ENCODE data around the gene AKR1E2. TPM values are rescaled to one million over a fixed set of nuclear protein-coding genes. Genes with fewer than 3 reads are reported as not detected.

The AKR1E2 gene
- total and polyA plus RNA-seq, 9 of the 15 experiments (the other 6 are each of a cell fraction or from before 2014, with no cell fraction given) = 4.2 to 16.6 (median 9.8) TPM

DNA sequence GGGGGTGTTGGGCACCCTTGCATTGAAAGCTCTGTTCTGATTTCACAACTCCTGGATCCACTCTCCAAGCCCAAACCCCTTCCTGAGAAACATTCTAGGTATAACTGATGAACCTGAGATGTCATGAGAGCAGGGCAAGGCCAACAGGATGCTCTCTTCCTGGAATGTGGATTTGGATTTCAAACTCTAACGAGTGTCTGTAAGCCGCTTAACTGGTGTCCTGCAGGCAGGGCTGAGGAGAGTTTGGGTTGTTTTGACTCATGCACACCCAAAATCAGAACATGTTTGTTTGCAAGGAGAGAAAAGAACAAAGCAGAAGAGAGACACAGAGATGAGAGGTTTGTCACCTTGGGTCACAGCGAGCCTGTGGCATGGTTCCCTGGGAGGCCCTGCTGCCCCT lies 24.6 kb upstream of the AKR1E2 start:
- no peaks in the 10 kb centered on the region for H3K9me3 ChIP-seq (replicated peaks; ENCODE audit: control insufficient read depth, insufficient read depth, low read depth, low read length)
- H3K27ac ChIP-seq (ENCODE audit: extremely low read depth, low read depth, low read length) = no peak overlapping the region
- no peak overlapping the region for H3K9ac ChIP-seq (ENCODE audit: insufficient read depth in 1 of 2, low read depth in 2 of 2, low read length in 2 of 2)
- BruUV-seq (replicated peaks) = no TSS peak
- CTCF ChIA-PET (ENCODE audit: low intra/inter-chr PET ratio) = no interaction called here
- no peaks in the 10 kb centered on the region for H4K20me1 ChIP-seq (replicated peaks; ENCODE audit: control insufficient read depth, insufficient read depth, low read length)
- FAIRE-seq (no peak), ATAC-seq (no peak), DNase-seq (ENCODE audit: extremely low read depth in 1 of 4, low spot score in 3 of 4) (no peak)
- H3K27me3 ChIP-seq (ENCODE audit: control insufficient read depth in 2 of 2, insufficient read depth in 2 of 2, low read length in 2 of 2) = peaks cover 18 to 29% of the 10 kb centered on the region in 2 experiments
- intact Hi-C loops (cut with micrococcal nuclease) = no loop called here
- 3% methylated on average over 3 of the region's 3 CpGs for WGBS (ENCODE audit: insufficient coverage, low coverage, missing lambda C conversion rate)
- no peaks in the 10 kb centered on the region for H3K79me2 ChIP-seq (ENCODE audit: control insufficient read depth, insufficient read depth, low read length)
- H3K9me1 ChIP-seq (ENCODE audit: control insufficient read depth, insufficient read depth, low read length) = no peaks in the 10 kb centered on the region
- in situ Hi-C loops (cut with MboI) = no loop called here
- no peak overlapping the region for H3K4me2 ChIP-seq (ENCODE audit: insufficient read depth, low read length)
- H2AFZ ChIP-seq (ENCODE audit: low read depth, low read length) = no peak overlapping the region
- POLR2A ChIA-PET = no interaction called here
- H3K4me1 ChIP-seq (replicated peaks in 1 of 2; ENCODE audit: control insufficient read depth in 2 of 2, insufficient read depth in 2 of 2, low read length in 2 of 2) = no peaks in the 10 kb centered on the region
- no peaks in the 10 kb centered on the region for H3K36me3 ChIP-seq (ENCODE audit: control insufficient read depth, insufficient read depth, low read length)
- TF ChIP-seq ZFP36 (IDR thresholded peaks at IDR 0.05; ENCODE audit: low read depth, low read length, partially characterized antibody) (no peak), ZNF551 (CRISPR knock-in tag; IDR thresholded peaks at IDR 0.05) (no peak), MAFF (IDR thresholded peaks at IDR 0.05; ENCODE audit: low read length) (no peak)
- H3K4me3 ChIP-seq = no peak overlapping the region

DNA sequence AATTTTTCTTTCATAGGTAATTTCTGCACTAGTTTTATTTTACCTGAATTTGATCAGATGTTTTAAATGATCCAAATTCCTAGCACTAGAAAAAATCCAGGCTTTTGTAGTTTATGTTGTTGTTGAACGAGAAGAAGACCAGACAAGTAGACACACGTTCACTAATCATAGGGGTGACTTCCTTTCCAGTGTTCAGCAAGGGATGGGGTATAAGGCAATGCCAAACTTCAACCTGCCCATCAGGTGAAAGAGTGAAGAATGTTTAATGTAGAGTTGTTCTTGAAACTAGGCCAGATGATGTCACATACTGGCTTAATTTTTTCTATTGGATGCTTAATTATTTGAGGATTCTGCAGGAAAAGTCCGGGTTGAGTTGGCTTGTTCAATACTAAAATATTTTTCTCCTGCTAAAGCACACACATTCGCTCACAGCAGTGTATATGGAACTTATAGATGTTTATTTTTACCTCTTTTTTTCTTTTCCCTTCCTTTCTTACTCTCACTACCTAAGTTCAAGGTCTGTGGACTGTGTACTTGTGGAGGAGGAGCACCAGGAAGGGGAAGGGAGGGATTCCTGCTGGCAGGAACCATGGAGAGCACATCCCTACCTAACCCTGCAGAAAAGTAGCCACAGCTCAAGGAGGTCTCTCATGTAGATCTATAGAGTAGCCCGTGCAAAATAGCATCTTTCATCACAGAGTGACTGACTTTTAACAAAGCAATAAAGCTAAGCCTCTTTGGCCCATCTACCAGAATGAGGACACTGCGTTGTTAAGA lies 23.1 kb upstream of the AKR1E2 start:
- under 1% methylated on average over 6 of the region's 6 CpGs for WGBS (ENCODE audit: insufficient coverage, low coverage, missing lambda C conversion rate)
- no peak overlapping the region for H3K4me3 ChIP-seq
- TF ChIP-seq ZNF224 (CRISPR knock-in tag; IDR thresholded peaks at IDR 0.05) (no peak), EWSR1 (IDR thresholded peaks at IDR 0.05; ENCODE audit: borderline replicate concordance, low read depth, partially characterized antibody) (no peak), SNRNP70 (optimal IDR thresholded peaks at IDR 0.05; ENCODE audit: low read depth, low read length) (no peak), NRF1 (conservative IDR thresholded peaks at IDR 0.05 in 1 of 2, IDR thresholded peaks at IDR 0.05 in 1 of 2) (no peak), JUN (IDR thresholded peaks at IDR 0.05; ENCODE audit: borderline replicate concordance, low read depth, low read length) (no peak), JUN (CRISPR knock-in tag; IDR thresholded peaks at IDR 0.05; ENCODE audit: borderline replicate concordance) (no peak), SRSF3 (IDR thresholded peaks at IDR 0.05; ENCODE audit: insufficient read depth, low read length) (no peak), RNF2 (IDR thresholded peaks at IDR 0.05) (no peak), KAT2B (IDR thresholded peaks at IDR 0.05; ENCODE audit: low read depth, low read length) (no peak)
- TF ChIP-seq, protein P1, sequence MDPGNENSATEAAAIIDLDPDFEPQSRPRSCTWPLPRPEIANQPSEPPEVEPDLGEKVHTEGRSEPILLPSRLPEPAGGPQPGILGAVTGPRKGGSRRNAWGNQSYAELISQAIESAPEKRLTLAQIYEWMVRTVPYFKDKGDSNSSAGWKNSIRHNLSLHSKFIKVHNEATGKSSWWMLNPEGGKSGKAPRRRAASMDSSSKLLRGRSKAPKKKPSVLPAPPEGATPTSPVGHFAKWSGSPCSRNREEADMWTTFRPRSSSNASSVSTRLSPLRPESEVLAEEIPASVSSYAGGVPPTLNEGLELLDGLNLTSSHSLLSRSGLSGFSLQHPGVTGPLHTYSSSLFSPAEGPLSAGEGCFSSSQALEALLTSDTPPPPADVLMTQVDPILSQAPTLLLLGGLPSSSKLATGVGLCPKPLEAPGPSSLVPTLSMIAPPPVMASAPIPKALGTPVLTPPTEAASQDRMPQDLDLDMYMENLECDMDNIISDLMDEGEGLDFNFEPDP (CRISPR knock-in tag; IDR thresholded peaks at IDR 0.05) = no peak
- TF ChIP-seq, protein P2, sequence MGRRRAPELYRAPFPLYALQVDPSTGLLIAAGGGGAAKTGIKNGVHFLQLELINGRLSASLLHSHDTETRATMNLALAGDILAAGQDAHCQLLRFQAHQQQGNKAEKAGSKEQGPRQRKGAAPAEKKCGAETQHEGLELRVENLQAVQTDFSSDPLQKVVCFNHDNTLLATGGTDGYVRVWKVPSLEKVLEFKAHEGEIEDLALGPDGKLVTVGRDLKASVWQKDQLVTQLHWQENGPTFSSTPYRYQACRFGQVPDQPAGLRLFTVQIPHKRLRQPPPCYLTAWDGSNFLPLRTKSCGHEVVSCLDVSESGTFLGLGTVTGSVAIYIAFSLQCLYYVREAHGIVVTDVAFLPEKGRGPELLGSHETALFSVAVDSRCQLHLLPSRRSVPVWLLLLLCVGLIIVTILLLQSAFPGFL (CRISPR knock-in tag; IDR thresholded peaks at IDR 0.05) = no peak

More for the DNA sequence above, 23.1 kb upstream of the AKR1E2 start:
- H3K4me2 ChIP-seq (ENCODE audit: insufficient read depth, low read length) = no peak overlapping the region
- H3K9ac ChIP-seq (ENCODE audit: insufficient read depth in 1 of 2, low read depth in 2 of 2, low read length in 2 of 2) = no peak overlapping the region
- no peaks in the 10 kb centered on the region; the same call in 1 of the 2 replicates for H3K9me3 ChIP-seq (replicated peaks; ENCODE audit: control insufficient read depth, insufficient read depth, low read depth, low read length)
- no peaks in the 10 kb centered on the region for H3K9me1 ChIP-seq (ENCODE audit: control insufficient read depth, insufficient read depth, low read length)
- no peaks in the 10 kb centered on the region for H3K36me3 ChIP-seq (ENCODE audit: control insufficient read depth, insufficient read depth, low read length)
- no peak overlapping the region for H3K27ac ChIP-seq (ENCODE audit: extremely low read depth, low read depth, low read length)
- POLR2A ChIA-PET = no interaction called here
- H4K20me1 ChIP-seq (replicated peaks; ENCODE audit: control insufficient read depth, insufficient read depth, low read length) = no peaks in the 10 kb centered on the region
- peaks cover 15 to 25% of the 10 kb centered on the region in 2 experiments for H3K27me3 ChIP-seq (ENCODE audit: control insufficient read depth in 2 of 2, insufficient read depth in 2 of 2, low read length in 2 of 2)
- no TSS peak for BruUV-seq (replicated peaks)
- no peak for FAIRE-seq
- no peaks in the 10 kb centered on the region for H3K79me2 ChIP-seq (ENCODE audit: control insufficient read depth, insufficient read depth, low read length)
- in situ Hi-C loops (cut with MboI) = no loop called here
- no peak for DNase-seq (ENCODE audit: extremely low read depth in 1 of 4, low spot score in 3 of 4)
- H3K4me1 ChIP-seq (replicated peaks in 1 of 2; ENCODE audit: control insufficient read depth in 2 of 2, insufficient read depth in 2 of 2, low read length in 2 of 2) = no peaks in the 10 kb centered on the region
- ATAC-seq = no peak
- intact Hi-C loops (cut with micrococcal nuclease) = no loop called here
- CTCF ChIA-PET (ENCODE audit: low intra/inter-chr PET ratio) = no interaction called here
- no peak overlapping the region for H2AFZ ChIP-seq (ENCODE audit: low read depth, low read length)
